OCI-LY3 (cell line): ENCODE results near the gene TLN1.

ENCODE experiments used
- CTCF ChIP-seq: fragments of 200-600, 300-600 bp; sonication (generic); IDR thresholded peaks from 2 replicates; pipeline ENCODE4 v1.5.1; 2014; ENCODE audit warnings: antibody characterized with exemption, low read length, low read depth
- EZH2phosphoT487 ChIP-seq: fragments of 200-600 bp; shearing (Covaris generic); IDR thresholded peaks from 2 replicates; pipeline ENCODE4 v1.6.1; 2018; ENCODE audit warnings: antibody characterized with exemption, mixed run types, low read depth

DNA sequence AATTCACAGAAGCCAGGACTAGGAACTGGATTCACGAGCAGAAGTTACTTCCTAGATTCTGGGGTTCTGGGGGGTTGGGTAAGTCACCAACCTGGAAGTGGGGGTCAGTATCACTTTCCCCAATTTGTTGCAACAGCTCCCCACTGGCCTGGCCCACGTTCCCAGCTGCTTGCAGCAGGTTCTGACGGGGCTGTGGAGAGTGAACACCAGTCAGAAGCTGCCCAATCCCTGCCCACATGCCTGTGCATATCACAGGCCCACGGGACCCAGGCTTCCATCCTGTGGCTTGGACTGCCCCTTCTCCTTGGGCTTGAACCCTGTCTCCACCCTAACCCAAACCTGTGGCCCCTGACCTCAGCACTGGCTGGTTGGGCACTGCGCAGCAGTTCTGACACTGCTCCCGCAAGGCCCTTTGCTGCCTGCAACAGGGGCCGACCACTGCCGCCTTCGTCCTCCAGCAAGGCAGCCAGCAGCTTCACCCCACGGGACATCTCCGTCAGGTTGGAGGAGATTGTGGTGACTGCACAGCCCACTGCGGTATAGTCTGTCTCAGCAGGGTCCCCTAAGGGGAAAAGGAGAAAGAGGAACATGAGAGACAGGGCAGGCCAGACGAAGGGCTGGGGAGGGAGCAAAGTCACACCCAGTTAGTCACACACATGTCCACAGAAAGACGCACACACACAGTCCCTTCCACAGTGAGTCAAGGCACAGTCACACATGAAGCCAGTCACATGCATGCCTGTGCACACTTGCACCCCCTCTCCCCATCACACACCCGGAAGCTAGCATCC is 13.1 kb downstream of the TLN1 start:
- TF ChIP-seq CTCF (no peak), EZH2phosphoT487 (no peak)
